Fibroblast of pulmonary artery (primary cell): ENCODE data around the gene FBXW5.
A peak's percentile ranks its signal among the peaks of the same experiment; 100 is the strongest.

Experiments
- DNase-seq: peaks from one replicate; pipeline ENCODE4 v3.0.0-alpha.2; 2010; ENCODE audit warnings: low read depth
- H3K4me3 ChIP-seq: replicated peaks from 2 replicates; pipeline ENCODE4 v1.5.1; 2011; ENCODE audit warnings: low read depth, mild to moderate bottlenecking, control low read depth, low read length, moderate library complexity
- TF ChIP-seq, protein P1 (sequence below): IDR thresholded peaks from 2 replicates; pipeline ENCODE4 v1.5.1; 2011; ENCODE audit warnings: mild to moderate bottlenecking, control low read depth, low read length, inconsistent platforms; ENCODE audit errors: missing control alignments

FBXW5 gene

DNA sequence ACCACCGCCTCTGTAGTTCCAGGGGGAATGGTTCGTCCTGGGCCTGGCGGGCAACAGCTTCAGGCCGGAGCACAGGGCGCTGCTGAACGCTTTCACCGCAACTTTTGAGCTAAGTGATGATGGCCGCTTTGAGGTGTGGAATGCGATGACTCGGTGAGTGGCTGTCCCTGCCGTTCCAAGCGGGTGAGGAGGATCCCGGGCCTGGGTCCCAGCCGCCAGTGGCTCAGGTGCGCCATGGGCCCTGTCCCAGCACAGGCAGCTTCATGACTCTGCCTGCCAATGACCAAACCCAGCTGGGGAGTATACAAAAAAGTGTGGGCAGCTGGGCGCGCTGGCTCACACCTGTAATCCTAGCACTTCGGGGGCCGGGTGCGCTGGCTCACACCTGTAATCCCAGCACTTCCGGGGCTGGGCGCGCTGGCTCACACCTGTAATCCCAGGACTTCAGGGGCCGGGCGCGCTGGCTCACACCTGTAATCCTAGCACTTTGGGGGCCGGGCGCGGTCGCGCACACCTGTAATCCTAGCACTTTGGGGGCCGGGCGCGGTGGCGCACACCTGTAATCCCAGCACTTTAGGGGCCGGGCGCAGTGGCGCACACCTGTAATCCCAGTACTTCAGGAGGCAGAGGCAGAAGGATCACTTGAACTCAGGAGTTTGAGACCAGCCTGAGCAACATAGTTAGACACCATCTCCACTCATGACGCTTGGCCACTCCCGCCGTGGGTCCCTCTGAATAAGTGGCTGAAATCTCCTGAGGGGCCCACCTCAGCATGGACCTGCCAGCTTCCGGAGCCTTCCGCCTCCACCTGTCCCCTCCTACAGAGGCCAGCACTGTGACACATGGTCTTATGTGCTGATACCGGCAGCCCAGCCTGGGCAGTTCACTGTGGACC, 8.6 kb upstream of the FBXW5 start:
- H3K4me3 ChIP-seq: no peak overlapping the region
- DNase-seq: no peak
- TF ChIP-seq, protein P1, sequence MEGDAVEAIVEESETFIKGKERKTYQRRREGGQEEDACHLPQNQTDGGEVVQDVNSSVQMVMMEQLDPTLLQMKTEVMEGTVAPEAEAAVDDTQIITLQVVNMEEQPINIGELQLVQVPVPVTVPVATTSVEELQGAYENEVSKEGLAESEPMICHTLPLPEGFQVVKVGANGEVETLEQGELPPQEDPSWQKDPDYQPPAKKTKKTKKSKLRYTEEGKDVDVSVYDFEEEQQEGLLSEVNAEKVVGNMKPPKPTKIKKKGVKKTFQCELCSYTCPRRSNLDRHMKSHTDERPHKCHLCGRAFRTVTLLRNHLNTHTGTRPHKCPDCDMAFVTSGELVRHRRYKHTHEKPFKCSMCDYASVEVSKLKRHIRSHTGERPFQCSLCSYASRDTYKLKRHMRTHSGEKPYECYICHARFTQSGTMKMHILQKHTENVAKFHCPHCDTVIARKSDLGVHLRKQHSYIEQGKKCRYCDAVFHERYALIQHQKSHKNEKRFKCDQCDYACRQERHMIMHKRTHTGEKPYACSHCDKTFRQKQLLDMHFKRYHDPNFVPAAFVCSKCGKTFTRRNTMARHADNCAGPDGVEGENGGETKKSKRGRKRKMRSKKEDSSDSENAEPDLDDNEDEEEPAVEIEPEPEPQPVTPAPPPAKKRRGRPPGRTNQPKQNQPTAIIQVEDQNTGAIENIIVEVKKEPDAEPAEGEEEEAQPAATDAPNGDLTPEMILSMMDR: no peak

DNA sequence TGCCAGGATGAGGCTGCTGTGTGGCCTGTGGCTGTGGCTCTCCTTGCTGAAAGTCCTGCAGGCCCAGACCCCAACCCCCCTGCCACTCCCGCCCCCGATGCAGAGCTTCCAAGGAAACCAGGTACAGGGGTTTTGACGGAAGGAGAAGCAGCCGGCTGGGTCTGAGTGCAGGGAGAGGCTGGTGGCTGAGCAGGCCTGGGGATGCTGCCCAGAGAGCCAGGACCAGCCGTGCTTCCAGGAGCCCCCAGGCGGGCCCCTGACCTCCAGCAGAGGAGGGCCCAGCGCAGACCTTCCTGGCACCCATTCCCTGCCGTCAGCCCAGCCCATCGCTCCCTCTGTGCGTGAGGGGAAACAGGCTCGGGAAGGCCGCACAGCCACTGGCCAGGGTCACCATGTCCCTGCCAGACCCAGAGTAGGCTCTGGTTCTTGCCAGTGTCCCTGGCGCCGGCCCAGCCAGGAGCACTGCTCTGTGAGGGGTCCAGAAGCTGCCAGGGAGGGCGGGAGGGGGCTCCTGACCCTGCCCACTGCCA, 7.8 kb upstream of the FBXW5 start:
- TF ChIP-seq, protein P1: no peak
- H3K4me3 ChIP-seq: no peak overlapping the region
- no peak for DNase-seq

DNA sequence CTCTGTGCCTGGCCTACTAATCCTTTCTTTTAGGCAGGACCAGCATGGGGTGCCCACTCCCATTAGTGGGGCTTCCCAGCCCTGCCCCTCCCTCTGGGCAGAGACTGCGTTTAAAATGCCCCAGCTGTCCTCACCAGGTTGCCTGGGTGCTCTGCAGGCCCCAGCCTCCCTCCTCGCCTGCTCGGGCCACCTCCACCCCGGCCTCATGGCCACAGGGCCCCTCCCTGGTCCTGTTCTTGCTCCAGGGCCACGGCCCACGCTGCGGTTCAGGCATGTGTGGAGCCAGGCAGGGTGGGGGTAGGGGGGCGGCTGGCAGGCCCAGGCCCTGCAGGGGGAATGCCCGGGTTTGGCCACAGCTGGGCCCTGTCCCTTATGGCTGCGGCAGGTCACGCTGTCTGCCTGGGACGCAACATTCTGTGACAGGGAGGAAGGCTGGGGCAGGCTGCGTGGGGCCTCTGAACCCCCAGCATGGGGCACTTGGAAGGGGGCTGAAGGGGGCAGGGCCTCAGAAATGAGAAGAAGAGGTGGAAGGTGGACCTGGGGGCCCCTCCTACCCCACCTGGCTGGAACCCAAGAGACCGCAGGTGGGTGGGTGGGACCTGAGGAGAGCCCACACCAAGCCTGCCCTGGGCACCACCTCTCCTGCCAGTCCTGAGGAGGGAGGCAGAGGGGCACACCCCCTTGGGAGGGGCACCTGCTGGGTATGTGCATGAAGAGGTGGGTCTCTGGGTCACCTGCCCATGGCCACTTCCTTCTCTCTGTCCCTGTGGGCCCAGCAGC, 7.2 kb upstream of the FBXW5 start, which contains the start of gene LCN12:
Gene LCN12, plus strand, starts transcription at position 733 of the 780 bp plus-strand sequence. CDS start 55 bp downstream, outside the sequence.
- TF ChIP-seq, protein P1: no peak

DNA sequence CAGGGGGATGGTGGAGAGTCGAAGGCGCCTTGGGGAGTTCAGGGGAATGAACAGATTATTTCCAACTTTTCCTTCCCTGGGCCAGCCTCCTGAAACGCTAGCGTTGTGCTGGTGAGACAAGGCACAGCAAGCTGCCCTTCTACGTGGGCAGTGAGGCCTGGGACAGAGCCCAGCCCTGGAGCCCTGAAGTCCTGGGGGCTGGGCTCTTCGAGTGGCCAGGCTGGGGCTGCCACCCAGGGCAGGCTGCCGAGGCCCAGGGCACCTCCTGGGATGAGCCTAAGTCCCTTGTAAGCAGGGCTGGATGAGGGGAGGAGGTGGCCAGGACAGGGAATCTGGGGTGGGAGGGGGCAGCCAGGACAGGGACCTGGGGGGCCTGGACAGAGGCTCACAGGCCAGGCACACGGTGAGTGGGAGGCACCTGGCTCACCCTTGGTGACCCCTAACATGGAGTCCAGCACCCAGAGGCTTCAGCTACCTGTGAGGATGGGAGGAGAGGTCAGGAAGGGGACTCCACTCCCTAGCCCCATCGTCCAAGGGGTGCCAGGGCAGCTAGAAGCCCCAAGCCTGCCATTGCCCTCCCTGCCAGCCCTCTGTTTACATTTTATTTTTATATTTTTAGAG, 6.2 kb upstream of the FBXW5 start:
- TF ChIP-seq, protein P1: no peak
- DNase-seq: no peak
- H3K4me3 ChIP-seq: no peak overlapping the region

More for the DNA sequence above, 7.2 kb upstream of the FBXW5 start, which contains the start of gene LCN12:
- no peak within 1 kb of the TSS for H3K4me3 ChIP-seq
- DNase-seq: no peak

DNA sequence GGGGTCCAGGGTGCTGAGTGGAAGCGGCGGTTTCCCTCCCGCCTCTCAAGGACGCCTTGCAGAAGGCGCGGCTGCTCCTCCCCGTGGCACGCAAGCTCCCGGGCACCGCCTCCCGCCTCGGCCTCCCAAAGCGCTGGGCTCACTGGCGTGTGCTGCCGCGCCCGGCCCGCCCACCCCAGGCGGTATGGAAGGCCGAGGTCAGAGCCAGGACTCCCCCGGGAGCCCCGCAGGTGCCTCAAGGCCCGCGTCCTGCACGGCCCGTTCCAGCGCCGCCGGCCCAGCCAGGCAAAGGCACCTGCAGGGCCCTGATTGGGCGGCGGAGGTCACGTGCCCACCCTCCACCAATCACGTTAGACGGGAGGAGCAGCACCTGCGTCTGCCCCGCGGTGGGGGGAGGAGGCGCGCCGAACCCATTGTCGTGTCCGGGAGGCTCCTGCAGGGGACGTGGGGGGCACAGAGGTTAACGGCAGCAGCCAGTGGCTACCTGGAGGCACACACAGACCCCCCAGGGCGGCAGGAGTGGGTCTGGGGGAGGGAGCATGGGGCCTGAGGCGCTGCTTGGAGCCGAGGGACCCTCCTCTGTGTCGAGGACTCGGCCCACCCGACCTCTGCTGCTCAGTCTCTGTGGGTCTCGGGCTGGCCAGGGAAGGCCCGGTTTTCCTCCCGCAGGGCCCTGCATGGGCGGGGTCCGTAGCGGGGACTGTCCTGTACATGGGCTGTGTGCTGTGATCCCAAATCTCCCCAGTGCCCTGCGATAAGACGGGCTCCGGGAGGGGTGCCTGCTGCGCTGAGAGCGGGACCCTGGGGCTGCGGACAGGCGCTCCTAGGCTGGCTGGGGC, 5.5 kb upstream of the FBXW5 start:
- TF ChIP-seq, protein P1: no peak
- DNase-seq: peak; percentile 78
- peak overlapping the region; percentile 44 for H3K4me3 ChIP-seq
